ENCODE data around the gene FLT1. TPM values are rescaled to one million over a fixed set of nuclear protein-coding genes. Genes with fewer than 3 reads are reported as not detected.

Gene FLT1
- total RNA-seq, 1 donor from 2014 or later = not detected

DNA sequence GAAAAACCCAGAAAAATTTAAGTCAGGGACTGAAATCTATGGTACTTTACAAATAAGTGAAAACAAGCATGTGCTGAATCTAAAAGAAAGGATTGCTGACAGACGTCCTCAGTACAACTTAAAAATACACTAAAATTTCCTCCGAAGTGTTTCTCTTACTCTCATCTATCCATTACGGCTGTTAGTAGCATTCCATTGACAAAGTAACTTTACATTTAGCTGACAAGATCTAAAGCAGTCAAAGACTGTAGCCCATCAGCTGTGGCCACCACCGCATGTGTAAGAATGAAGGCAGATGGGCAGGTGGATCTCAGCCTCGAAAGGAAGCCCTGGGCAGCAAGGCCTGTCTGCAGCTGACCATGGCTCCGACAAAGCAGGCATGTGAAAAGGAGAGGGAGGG, 59.0 kb downstream of the FLT1 start:
- H3K27ac Mint-ChIP-seq (ENCODE audit: unreplicated experiment) = no peak overlapping the region
- peaks cover 14% of the 10 kb centered on the region for H3K27me3 Mint-ChIP-seq (ENCODE audit: low read depth)
- no peaks in the 10 kb centered on the region for H3K9me3 Mint-ChIP-seq

DNA sequence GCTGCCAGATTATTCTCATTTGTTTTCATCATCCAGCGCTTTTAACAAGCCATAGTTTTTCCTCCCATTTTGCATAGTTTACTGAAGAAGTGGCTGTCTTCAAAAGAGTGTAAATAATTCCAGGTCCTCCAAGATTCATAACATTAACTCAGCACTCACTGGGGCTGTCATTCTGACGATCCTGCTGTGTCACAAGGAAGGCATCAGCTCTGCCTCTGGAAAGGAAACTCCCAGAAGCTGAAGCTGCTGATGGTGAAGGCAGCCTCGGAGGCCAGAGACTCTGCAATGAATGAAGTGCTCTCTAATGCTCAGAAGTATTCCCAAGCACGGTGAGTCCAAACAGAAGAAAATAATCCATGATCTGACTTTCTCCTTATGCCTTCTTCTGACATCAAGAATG, 60.0 kb downstream of the FLT1 start:
- Mint-ChIP-seq H3K36me3 (ENCODE audit: low read depth) (no peaks in the 10 kb centered on the region), H3K27me3 (ENCODE audit: low read depth) (peaks cover 12% of the 10 kb centered on the region), H3K4me1 (peaks cover 6% of the 10 kb centered on the region), H3K27ac (ENCODE audit: unreplicated experiment) (no peak overlapping the region), H3K9me3 (no peaks in the 10 kb centered on the region), H3K4me3 (no peak overlapping the region)
- TF ChIP-seq, protein P1, sequence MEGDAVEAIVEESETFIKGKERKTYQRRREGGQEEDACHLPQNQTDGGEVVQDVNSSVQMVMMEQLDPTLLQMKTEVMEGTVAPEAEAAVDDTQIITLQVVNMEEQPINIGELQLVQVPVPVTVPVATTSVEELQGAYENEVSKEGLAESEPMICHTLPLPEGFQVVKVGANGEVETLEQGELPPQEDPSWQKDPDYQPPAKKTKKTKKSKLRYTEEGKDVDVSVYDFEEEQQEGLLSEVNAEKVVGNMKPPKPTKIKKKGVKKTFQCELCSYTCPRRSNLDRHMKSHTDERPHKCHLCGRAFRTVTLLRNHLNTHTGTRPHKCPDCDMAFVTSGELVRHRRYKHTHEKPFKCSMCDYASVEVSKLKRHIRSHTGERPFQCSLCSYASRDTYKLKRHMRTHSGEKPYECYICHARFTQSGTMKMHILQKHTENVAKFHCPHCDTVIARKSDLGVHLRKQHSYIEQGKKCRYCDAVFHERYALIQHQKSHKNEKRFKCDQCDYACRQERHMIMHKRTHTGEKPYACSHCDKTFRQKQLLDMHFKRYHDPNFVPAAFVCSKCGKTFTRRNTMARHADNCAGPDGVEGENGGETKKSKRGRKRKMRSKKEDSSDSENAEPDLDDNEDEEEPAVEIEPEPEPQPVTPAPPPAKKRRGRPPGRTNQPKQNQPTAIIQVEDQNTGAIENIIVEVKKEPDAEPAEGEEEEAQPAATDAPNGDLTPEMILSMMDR (conservative IDR thresholded peaks at IDR 0.05) = no peak
- no peak for DNase-seq (ENCODE audit: low read depth, low spot score)

More for the DNA sequence above, 59.0 kb downstream of the FLT1 start:
- H3K36me3 Mint-ChIP-seq (ENCODE audit: low read depth) = no peaks in the 10 kb centered on the region
- TF ChIP-seq, protein P1 (conservative IDR thresholded peaks at IDR 0.05) = no peak
- H3K4me1 Mint-ChIP-seq = peaks cover 6% of the 10 kb centered on the region
- DNase-seq (ENCODE audit: low read depth, low spot score) = no peak
- H3K4me3 Mint-ChIP-seq = no peak overlapping the region

- H3K4me3 Mint-ChIP-seq = no peak overlapping the region
- no peak overlapping the region for H3K27ac Mint-ChIP-seq (ENCODE audit: unreplicated experiment)
- peaks cover 11% of the 10 kb centered on the region for H3K27me3 Mint-ChIP-seq (ENCODE audit: low read depth)
- peaks cover 4% of the 10 kb centered on the region for H3K4me1 Mint-ChIP-seq
- no peaks in the 10 kb centered on the region for H3K36me3 Mint-ChIP-seq (ENCODE audit: low read depth)
- TF ChIP-seq, protein P1 (conservative IDR thresholded peaks at IDR 0.05) = no peak
- DNase-seq (ENCODE audit: low read depth, low spot score) = no peak
- H3K9me3 Mint-ChIP-seq = no peaks in the 10 kb centered on the region
Measured at GRCh38 chr13:28432816-28433560, 61.9 kb downstream of the FLT1 start.

DNA sequence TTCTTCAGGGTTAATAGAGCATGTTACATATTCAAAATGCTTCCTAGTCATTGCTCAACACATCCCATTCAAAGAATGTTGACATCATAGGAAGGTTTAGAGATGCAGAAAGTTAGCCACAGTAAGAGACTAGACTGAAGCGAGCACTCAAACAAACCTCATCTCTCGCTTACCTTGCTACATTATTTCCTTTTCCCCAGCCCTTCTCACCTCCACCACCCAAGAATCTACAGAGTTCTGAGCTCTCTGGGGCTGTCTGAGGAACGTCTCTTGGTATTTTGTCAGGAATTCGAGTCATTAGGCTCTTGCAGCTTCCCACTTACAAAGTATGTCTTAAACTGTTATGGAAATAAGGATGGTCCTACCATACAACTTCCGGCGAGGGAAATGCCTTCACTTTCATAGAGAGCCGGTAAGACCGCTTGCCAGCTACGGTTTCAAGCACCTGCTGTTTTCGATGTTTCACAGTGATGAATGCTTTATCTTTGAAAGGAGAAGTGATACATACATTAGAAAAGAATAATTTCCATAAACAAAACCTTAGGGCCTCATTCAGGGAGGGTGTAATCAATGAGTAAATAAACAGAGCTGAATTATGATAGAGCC, 65.1 kb downstream of the FLT1 start:
- Mint-ChIP-seq H3K27ac (ENCODE audit: unreplicated experiment) (no peak overlapping the region), H3K4me1 (peaks cover 4% of the 10 kb centered on the region), H3K4me3 (no peak overlapping the region), H3K27me3 (ENCODE audit: low read depth) (peaks cover 3% of the 10 kb centered on the region), H3K36me3 (ENCODE audit: low read depth) (no peaks in the 10 kb centered on the region), H3K9me3 (no peaks in the 10 kb centered on the region)
- TF ChIP-seq, protein P1 (conservative IDR thresholded peaks at IDR 0.05) = no peak
- DNase-seq (ENCODE audit: low read depth, low spot score) = no peak

- peaks cover 4% of the 10 kb centered on the region for H3K4me1 Mint-ChIP-seq
- no peaks in the 10 kb centered on the region for H3K9me3 Mint-ChIP-seq
- peaks cover 3% of the 10 kb centered on the region for H3K27me3 Mint-ChIP-seq (ENCODE audit: low read depth)
- no peaks in the 10 kb centered on the region for H3K36me3 Mint-ChIP-seq (ENCODE audit: low read depth)
- H3K4me3 Mint-ChIP-seq = no peak overlapping the region
- H3K27ac Mint-ChIP-seq (ENCODE audit: unreplicated experiment) = no peak overlapping the region
- no peak for DNase-seq (ENCODE audit: low read depth, low spot score)
- TF ChIP-seq, protein P1 (conservative IDR thresholded peaks at IDR 0.05) = no peak
Measured at GRCh38 chr13:28429096-28429495, 65.8 kb downstream of the FLT1 start.

Data from neural crest cell (in vitro differentiated cells).